SH-SY5Y (cell line): ENCODE measurements around the gene USE1.

ENCODE experiments used
- GATA2 ChIP-seq: IDR thresholded peaks from 2 replicates; pipeline ENCODE4 v1.6.1; 2011; ENCODE audit warnings: mild to moderate bottlenecking, low read depth, low read length
- GATA3 ChIP-seq: IDR thresholded peaks from 2 replicates; pipeline ENCODE4 v1.6.1; 2011; ENCODE audit warnings: low read depth, mild to moderate bottlenecking, low read length, moderate library complexity

DNA sequence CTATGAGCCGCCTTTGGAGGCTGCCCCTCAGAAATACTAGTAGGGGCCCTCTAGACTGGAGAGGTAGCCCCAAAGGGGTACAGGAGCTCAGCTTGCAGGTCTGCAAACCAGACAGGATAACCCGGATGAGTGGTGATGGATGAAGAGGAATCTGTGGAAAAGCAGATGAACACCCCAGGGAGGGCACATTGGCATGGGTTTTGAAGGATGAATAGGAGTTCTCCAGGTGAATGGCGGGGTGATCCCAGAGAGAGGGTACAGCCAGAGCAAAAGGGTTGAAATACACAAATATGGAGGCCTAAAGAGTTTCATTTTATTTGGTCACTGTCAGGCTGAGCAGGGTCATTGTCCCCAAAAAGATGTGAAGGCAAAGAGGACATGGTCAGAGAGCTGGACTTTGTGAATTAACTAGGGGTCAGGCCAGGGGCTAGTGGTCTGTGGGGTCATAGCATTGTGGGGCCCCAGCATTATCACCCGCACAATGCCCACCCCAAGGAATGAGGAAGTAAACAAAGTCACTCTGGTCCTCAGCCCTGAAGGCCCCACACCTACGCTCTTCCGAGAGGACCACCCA lies 25.8 kb downstream of the USE1 start:
- TF ChIP-seq GATA2 (no peak), GATA3 (no peak)
